Effector memory CD4-positive, alpha-beta T cell (primary cell): ENCODE data around the gene ARID3C.

ENCODE experiments used
- DNase-seq, 3 donors: peaks; one replicate each; pipeline ENCODE4 v3.0.0-alpha.2; 2020
- H3K27ac ChIP-seq: 2 replicates; pipeline ENCODE4 v1.7.0; 2013; ENCODE audit warnings: mild to moderate bottlenecking, low read length, moderate library complexity; ENCODE audit not compliant: insufficient read depth, poor library complexity, severe bottlenecking
- H3K27me3 ChIP-seq: replicated peaks from 2 replicates; pipeline ENCODE4 v1.7.0; 2013; ENCODE audit warnings: mild to moderate bottlenecking, low read length; ENCODE audit not compliant: insufficient read depth, control insufficient read depth, poor library complexity, severe bottlenecking
- H3K36me3 ChIP-seq: 2 replicates; pipeline ENCODE4 v1.7.0; 2013; ENCODE audit warnings: mild to moderate bottlenecking, low read length, moderate library complexity; ENCODE audit not compliant: control insufficient read depth, insufficient read depth
- H3K4me1 ChIP-seq: 2 replicates; pipeline ENCODE4 v1.7.0; 2013; ENCODE audit warnings: low read length, mild to moderate bottlenecking; ENCODE audit not compliant: control insufficient read depth, insufficient read depth, poor library complexity, severe bottlenecking
- H3K4me3 ChIP-seq: 2 replicates; pipeline ENCODE4 v1.7.0; 2013; ENCODE audit warnings: low read length, low read depth, mild to moderate bottlenecking; ENCODE audit not compliant: insufficient read depth, poor library complexity, severe bottlenecking
- H3K9me3 ChIP-seq: 2 replicates; pipeline ENCODE4 v1.7.0; 2013; ENCODE audit warnings: mild to moderate bottlenecking, low read length, moderate library complexity; ENCODE audit not compliant: control insufficient read depth
- total RNA-seq, 3 donors: gene quantifications; one replicate each; lab custom pipeline; 2026; lab: John Stamatoyannopoulos, UW

Gene ARID3C, protein sequence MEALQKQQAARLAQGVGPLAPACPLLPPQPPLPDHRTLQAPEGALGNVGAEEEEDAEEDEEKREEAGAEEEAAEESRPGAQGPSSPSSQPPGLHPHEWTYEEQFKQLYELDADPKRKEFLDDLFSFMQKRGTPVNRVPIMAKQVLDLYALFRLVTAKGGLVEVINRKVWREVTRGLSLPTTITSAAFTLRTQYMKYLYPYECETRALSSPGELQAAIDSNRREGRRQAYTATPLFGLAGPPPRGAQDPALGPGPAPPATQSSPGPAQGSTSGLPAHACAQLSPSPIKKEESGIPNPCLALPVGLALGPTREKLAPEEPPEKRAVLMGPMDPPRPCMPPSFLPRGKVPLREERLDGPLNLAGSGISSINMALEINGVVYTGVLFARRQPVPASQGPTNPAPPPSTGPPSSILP
- total RNA-seq = 0 to 0.26 (median 0.19) reads per million in 3 donors

DNA sequence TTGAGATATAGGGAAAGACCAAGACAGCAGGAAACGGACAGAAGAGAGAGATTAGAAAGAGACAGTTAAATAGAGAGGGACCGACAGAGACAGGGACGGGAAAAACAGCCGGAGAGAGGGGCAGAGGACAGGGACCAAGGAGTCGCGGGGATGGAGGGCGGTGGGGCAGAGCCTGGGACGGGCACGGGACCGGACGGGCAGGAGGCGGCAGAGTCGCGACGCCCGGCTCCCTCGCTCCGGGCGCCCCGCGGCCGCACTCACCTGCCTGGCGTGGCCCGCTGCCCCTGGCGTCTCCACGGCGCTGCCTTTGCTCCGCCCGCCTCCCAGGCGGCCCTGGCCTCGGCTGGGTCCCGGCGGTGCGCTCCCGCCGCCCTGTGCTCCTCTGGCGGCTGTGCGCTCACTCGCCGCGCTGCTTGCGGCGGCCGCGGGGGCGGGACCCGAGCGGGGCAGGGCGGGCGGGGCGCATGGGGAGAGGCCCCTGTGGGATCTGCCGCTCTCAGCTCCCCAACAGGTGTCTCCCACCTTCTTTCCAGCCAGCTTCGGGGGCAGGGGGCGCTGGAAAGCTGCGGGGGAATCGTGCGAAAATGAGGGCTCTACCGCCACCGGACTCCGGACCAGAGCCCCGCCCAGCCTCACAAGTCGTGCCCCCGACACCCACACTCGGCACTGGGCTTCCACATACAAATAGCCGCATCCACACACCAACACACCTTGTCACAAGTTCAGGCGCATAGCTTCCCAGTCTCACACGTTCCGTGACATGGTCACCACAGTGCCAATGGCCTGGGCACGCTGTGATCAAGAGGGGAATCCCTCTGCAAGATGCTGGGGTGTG, at the start of gene ARID3C:
Gene ARID3C, minus strand, starts transcription at position 411 of the 835 bp plus-strand sequence. CDS start 1,052 bp downstream, outside the sequence.
- H3K4me1 ChIP-seq = peaks cover 17% of the 10 kb centered on the region
- H3K4me3 ChIP-seq = peak within 1 kb of the TSS; percentile 49
- no peak for DNase-seq
- H3K36me3 ChIP-seq = no peaks in the 10 kb centered on the region
- H3K27me3 ChIP-seq = peaks cover 57% of the 10 kb centered on the region
- no peaks in the 10 kb centered on the region for H3K9me3 ChIP-seq
- H3K27ac ChIP-seq = no peak within 1 kb of the TSS

DNA sequence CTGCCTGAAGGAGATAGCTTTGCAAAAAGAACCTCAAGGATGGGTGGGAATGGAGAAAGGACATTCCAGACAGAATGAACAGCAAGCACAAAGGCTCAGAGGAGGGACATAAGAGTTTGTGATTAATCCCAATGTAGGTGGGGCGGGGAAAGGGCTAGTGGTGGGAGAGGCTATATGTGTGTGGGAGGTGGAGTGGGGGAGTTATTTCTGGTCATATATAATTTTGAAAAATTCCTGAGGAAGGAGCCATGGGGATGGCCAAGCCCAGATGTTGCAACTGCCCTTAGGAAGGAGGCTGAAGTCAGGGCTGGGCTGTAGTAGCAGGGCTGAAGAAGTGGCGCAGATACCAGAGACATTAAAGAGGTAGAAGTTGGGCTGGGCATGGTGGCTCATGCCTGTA, 47.0 kb upstream of the ARID3C start:
- Histone ChIP-seq H3K27ac (no peak overlapping the region), H3K27me3 (no peaks in the 10 kb centered on the region)

DNA sequence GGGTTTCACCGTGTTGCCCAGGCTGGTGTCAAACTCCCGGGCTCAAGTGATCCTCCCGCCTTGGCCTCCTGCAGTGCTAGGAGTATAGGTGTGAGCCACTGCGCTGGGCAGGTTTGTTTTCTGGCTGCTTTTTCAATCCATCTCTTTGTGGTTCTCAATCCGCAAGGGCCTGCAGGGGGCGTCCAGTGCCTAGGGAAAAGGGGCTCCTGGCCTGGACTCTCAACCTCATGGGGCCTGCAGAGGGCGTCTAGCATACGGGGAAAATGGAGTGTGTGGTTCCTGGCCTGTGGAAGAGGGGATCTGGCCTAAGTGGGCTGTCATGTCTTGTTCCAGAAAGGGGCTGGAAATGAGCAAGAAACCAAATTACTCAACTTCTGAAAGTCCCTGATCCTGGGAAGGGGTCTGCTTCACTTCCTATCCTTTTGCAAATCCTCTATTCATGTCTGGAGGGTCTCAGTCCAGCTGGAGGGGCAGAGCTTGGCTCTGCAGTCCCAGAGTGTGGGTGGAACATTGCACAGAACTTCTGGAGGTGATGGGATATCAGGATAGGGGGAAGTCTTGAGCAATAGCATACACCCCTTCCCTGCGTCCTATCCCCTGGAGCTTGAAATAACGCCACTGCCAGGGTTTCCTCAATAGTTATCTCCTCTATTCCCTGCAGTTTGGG, 46.3 kb upstream of the ARID3C start:
- DNase-seq = peak in 2 of 3 donors; percentile 13 to 27
- Histone ChIP-seq H3K9me3 (no peaks in the 10 kb centered on the region), H3K36me3 (no peaks in the 10 kb centered on the region), H3K4me1 (no peaks in the 10 kb centered on the region), H3K27me3 (no peaks in the 10 kb centered on the region), H3K4me3 (no peak overlapping the region), H3K27ac (no peak overlapping the region)

More for the DNA sequence above, 47.0 kb upstream of the ARID3C start:
- DNase-seq = no peak
- H3K4me3 ChIP-seq = no peak overlapping the region
- no peaks in the 10 kb centered on the region for H3K36me3 ChIP-seq
- no peaks in the 10 kb centered on the region for H3K9me3 ChIP-seq
- H3K4me1 ChIP-seq = no peaks in the 10 kb centered on the region

DNA sequence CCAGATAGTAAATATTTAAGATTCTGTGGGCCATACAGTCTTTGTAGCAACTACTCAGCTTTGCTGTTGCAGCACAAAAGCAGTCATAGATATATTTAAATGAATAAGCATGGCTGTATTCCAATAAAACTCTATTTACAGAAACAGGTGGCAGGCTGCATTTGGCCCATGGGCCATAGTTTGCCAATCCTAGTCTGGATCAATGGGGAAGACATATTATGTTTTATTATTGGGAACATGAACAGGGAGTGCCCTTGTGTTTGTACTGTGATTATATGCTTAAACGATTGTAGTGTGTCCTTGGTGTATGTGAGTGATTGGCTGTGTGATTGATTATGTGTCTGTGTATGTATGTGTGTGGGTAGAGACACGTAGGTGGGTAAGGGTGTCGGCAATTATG, 45.6 kb upstream of the ARID3C start:
- no peak for DNase-seq
- Histone ChIP-seq H3K4me3 (no peak overlapping the region), H3K9me3 (no peaks in the 10 kb centered on the region), H3K36me3 (no peaks in the 10 kb centered on the region), H3K27ac (no peak overlapping the region), H3K4me1 (no peaks in the 10 kb centered on the region), H3K27me3 (no peaks in the 10 kb centered on the region)

DNA sequence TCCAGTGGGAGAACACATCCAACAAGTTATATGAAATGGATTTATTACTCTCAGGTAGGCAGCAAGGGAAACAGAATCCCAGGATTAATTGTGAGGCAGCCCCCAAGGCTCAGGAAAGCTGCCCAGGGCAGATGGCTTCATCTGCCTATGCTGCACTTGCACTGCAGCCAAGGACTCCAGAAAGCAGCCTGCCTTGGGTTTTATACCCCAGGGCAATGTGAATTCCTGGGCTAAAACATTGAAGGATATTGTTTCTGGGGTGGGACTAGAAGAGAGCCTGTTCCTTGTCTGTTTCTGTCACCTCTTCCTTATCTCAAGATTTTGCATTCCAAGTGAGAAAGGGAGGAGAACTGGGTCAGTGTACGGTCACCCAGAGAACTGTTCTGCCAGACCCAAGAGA, 42.4 kb upstream of the ARID3C start:
- no peaks in the 10 kb centered on the region for H3K9me3 ChIP-seq
- no peaks in the 10 kb centered on the region for H3K36me3 ChIP-seq
- no peak overlapping the region for H3K4me3 ChIP-seq
- no peaks in the 10 kb centered on the region for H3K4me1 ChIP-seq
- DNase-seq = no peak
- no peak overlapping the region for H3K27ac ChIP-seq
- no peaks in the 10 kb centered on the region for H3K27me3 ChIP-seq

DNA sequence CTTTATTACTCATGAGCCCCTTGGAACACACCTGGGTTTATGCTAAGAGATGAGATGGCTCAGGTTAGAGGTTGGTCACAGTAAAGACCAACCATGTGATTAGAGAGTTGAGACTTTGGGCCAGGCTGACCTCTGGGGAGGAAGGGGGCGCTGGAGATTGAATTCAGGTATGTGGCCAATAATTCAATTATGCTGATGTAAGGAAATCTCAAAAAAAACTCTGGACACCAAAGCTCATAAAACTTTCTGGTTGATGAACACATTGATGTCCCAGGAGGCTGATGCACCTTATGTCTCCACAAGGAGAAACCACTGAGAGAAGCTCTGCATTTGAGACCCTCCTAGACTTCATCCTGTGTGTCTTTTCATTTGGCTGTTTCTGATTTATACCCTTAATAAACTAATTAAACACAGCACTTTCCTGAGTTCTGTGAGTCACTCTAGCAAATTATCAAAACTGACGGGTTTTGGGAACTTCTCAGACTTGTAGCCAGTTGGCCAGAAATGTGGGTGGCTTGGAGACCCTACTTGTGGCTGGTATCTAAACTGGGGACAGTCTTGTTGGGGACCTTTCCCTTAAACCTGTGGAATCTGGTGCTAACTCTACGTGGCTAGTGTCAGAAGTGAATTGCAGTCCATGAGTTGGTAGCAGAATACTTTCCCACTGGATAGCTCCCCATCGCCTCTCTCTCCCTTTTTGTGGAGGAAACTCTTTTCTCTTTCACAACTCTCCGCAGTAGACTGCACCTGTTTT, 41.1 kb upstream of the ARID3C start:
- Histone ChIP-seq H3K4me3 (no peak overlapping the region), H3K4me1 (peaks cover 4% of the 10 kb centered on the region), H3K27me3 (no peaks in the 10 kb centered on the region), H3K36me3 (no peaks in the 10 kb centered on the region), H3K9me3 (no peaks in the 10 kb centered on the region), H3K27ac (no peak overlapping the region)
- no peak for DNase-seq

DNA sequence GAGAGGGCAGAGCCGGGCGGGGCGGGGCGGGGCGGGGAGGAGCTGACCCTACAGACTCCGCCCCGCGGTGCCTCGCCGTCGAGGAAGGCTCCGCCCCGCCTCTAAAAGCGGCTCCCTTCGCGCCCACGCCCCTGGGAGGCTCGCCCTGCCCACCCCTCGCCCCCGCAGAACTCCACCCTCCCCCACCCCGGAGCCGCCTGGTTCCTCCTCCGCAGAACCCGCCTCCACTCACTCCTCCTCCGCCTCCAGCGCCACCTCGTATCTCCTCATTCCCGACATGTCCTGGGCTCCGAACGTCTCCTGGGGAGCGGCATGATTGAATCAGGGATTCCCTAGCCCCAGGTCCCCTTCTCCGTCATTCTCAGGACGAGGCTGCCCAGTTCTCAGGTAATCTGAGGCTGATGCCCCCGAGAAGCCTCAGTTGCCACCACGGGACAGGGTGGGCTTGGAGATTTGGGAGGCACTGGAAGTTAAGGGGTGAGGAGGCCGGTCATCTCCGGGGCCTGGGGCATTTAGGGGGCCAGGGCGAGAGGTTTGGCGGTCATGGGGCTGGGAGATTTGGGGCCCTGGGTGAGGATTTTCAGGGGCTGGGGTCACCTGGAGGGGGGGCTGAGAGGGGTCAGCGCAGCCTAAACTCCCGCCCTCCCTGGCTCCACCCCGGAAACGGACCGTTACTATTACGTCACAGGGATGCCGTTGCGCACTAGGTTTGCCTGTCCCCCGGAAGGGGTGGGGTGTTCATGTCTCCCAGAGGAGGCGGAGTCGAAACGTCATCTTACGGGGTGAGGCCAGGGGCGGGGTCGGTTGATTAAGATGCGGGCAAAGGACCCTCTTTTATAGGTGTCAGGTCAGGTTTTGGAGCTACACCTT, 36.8 kb upstream of the ARID3C start:
- peaks cover 44% of the 10 kb centered on the region for H3K4me1 ChIP-seq
- H3K27me3 ChIP-seq = no peaks in the 10 kb centered on the region
- peak overlapping the region; percentile 96 for H3K27ac ChIP-seq
- no peaks in the 10 kb centered on the region for H3K9me3 ChIP-seq
- H3K4me3 ChIP-seq = peak overlapping the region; percentile 64
- peak; percentile 84 to 88 (median 87) for DNase-seq
- peaks cover 3% of the 10 kb centered on the region for H3K36me3 ChIP-seq

DNA sequence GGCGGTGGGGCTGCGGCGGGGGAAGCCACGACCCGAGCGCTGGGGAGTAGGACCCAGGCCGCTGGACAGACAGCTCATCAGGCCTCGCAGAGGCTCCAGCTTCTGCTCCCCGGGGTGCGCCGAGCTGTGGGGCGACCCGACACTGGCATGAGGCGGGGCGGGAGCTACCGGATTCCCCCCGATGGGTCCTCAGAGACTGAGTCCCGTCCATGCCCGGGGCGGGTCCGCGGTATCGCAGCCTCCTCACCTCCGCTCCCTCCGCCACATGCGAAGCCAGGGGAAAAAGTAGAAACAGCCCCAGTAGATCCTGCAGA, 36.2 kb upstream of the ARID3C start:
- Histone ChIP-seq H3K4me3 (peak overlapping the region; percentile 53), H3K27me3 (no peaks in the 10 kb centered on the region), H3K27ac (peak overlapping the region; percentile 72)

More for the DNA sequence above, 36.2 kb upstream of the ARID3C start:
- Histone ChIP-seq H3K36me3 (peaks cover 7% of the 10 kb centered on the region), H3K4me1 (peaks cover 44% of the 10 kb centered on the region), H3K9me3 (no peaks in the 10 kb centered on the region)
- no peak for DNase-seq
